Spleen (tissue), 11 donors: Measurements from ENCODE around the gene BRD3OS. TPM values are rescaled to one million over a fixed set of nuclear protein-coding genes. Genes with fewer than 3 reads are reported as not detected.

Source experiments
- DNase-seq: peaks from one replicate; pipeline ENCODE4 v3.0.0-alpha.2; 2020
- H3K27ac ChIP-seq, 8 donors: fragments of 200-600 bp; sonication (generic) in 7 of 8; 1 replicate in 4 of 8; 2 replicates in 4 of 8; pipeline versions ENCODE4 v1.5.0 to v1.8.0; 2016 to 2021; ENCODE audit warnings: inconsistent platforms in 4 of 8, mild to moderate bottlenecking in 4 of 8, moderate library complexity in 1 of 8
- H3K27me3 ChIP-seq, 7 donors: fragments of 200-600 bp; sonication (generic) in 6 of 7; replicated peaks in 1 of 7; 1 replicate in 4 of 7; 2 replicates in 3 of 7; pipeline versions ENCODE4 v1.5.0 to v1.8.0; 2016 to 2021; ENCODE audit warnings: inconsistent platforms in 3 of 7, mild to moderate bottlenecking in 1 of 7
- H3K36me3 ChIP-seq, 6 donors: fragments of 200-600 bp; sonication (generic) in 5 of 6; 1 replicate in 4 of 6; 2 replicates in 2 of 6; pipeline versions ENCODE4 v1.5.0 to v1.8.0; 2016 to 2021; ENCODE audit warnings: inconsistent platforms in 2 of 6
- H3K4me1 ChIP-seq, 6 donors: fragments of 200-600 bp; sonication (generic) in 5 of 6; 1 replicate in 3 of 6; 2 replicates in 3 of 6; pipeline versions ENCODE4 v1.5.0 to v1.8.0; 2016 to 2021; ENCODE audit warnings: inconsistent platforms in 3 of 6
- H3K4me3 ChIP-seq, 8 donors: fragments of 200-600 bp; sonication (generic) in 7 of 8; 1 replicate in 4 of 8; 2 replicates in 4 of 8; pipeline versions ENCODE4 v1.5.0 to v1.8.0; 2016 to 2021; ENCODE audit warnings: inconsistent platforms in 4 of 8, mild to moderate bottlenecking in 4 of 8, moderate library complexity in 2 of 8
- H3K9me3 ChIP-seq, 8 donors: fragments of 200-600 bp; sonication (generic) in 7 of 8; 1 replicate in 4 of 8; 2 replicates in 4 of 8; pipeline versions ENCODE4 v1.5.0 to v1.8.0; 2016 to 2021; ENCODE audit warnings: inconsistent platforms in 4 of 8
- POLR2A ChIP-seq, 3 donors: fragments of 450-650 bp; IDR thresholded peaks; one replicate each; pipeline ENCODE4 v1.5.1; 2017; ENCODE audit warnings: antibody characterized with exemption in 3 of 3, mild to moderate bottlenecking in 1 of 3
- POLR2AphosphoS5 ChIP-seq, 3 donors: sonication (generic); formaldehyde crosslinking; IDR thresholded peaks; one replicate each; pipeline ENCODE4 v1.5.1; 2017; ENCODE audit warnings: antibody characterized with exemption in 3 of 3
- WGBS, 5 donors: extraction: QIAGEN DNeasy Blood & Tissue Kit in 3 of 5; methylation state at CpG; one replicate each; pipeline versions ENCODE4 v1.1.5 to v1.1.7; 2013 to 2018; 5-methylcytosine and 5-hydroxymethylcytosine counted together
- intact Hi-C: fragments of 100-400 bp; cut with DNase I; formaldehyde crosslinking; loops from one replicate; pipeline ENCODE4 v1.15.0; 2023; ENCODE audit warnings: low total_unique reads
- polyA plus RNA-seq, 3 donors: library from polyadenylated mRNA; stranded (reverse); fragments of 200-250 nt; gene quantifications; one replicate each; pipeline ENCODE4 v1.2.1, GENCODE V29; 2013
- total RNA-seq, 7 donors: library from RNA; depleted of rRNA in 3 of 7; stranded (reverse); fragments of >200 nt in 3 of 7; fragmentation: NEBNext Ultra II Directional in 4 of 7; extraction: Animal tissue kit (Norgen Biotek cat#: 25700) in 4 of 7; gene quantifications; one replicate each; pipeline versions ENCODE4 v1.1.0 to v1.2.1, GENCODE V29; 2016 to 2021
- TF ChIP-seq, protein P1 (sequence below), 11 experiments: fragments of 200-600 bp in 7 of 11; fragments of 450-650 bp in 4 of 11; sonication (generic) in 4 of 11; IDR thresholded peaks in 8 of 11; conservative IDR thresholded peaks in 3 of 11; 1 replicate in 7 of 11; 2 replicates in 4 of 11; pipeline versions ENCODE4 v1.4.0 to v1.8.0; 2016 to 2021; ENCODE audit warnings: antibody characterized with exemption in 11 of 11, inconsistent platforms in 4 of 11, mild to moderate bottlenecking in 1 of 11
- donor health status: healthy with polysubstance abuse.
- donor health status: DM: no; HTN: no; CAD: no; lungs with moderate emphysema.
- donor health status: DM: no; HTN: no; CAD: no.
- donor health status: Bipolar disorder and iron deficiency.
- donor health status: healthy.
- donor health status: DM: no; HTN: no; CAD: no.
- donor health status: DM: yes; HTN: yes; CAD: no.

BRD3OS gene
- total and polyA plus RNA-seq, 10 donors: 6.9 to 13.2 (median 10.7) TPM

DNA sequence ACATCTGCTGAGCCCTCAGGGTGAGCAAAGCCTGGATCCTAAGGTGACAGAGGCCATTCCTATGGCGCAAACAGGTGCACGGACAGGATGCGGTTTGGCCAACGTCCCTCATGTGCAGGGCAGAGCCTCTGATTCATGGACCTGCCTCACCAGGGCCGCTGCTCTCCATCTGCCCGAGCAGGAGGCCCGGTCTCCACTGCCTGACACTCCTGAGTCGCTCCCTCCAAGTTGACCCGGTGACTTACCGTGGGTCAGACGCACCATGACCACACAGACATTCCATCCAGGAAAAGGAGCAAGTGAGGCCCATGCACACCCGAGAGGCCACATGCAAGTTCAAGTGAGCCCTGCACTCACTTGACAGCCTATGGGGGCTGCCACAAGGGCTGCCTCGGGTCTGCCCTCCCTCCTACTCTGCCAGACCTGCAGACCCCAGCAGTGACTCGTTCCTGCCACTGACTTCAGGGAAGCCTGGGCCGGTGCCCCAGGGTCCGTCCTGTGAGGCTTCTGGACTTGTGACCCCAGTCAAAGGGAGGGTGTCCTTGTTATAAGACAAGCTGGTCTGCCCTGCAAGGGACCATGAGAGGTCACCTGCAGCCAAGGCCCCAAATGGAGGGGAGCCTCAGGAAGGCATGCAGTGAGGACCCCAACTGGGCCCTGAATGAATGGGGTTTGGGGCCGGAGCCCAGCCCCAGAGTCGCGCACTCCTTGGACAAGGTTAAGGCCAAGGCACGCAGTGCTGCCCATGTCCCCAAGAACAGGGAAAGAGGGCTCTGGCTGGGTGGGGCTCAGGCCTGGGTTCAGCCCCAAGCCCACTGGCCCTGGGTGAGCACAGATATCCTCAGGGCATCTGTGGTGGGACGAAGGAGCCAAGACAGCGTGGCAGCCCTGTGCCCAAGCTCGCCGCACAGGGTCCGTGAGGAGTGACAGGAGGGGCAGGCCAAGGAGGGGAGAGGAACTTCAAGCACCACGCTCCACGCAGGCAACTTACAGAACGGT lies 10.1 kb downstream of the BRD3OS start:
- Histone ChIP-seq H3K27me3 (no peaks in the 10 kb centered on the region), H3K9me3 (peaks cover 0 to 22% (median 16%) of the 10 kb centered on the region in 8 donors), H3K36me3 (peaks cover 0 to 100% (median 94%) of the 10 kb centered on the region in 6 donors), H3K4me1 (no peaks in the 10 kb centered on the region), H3K4me3 (no peak overlapping the region), H3K27ac (no peak overlapping the region)
- 93 to 97% (median 95%) methylated on average over 20 to 28 of the region's 28 CpGs for WGBS, 5 donors
- TF ChIP-seq, protein P1, sequence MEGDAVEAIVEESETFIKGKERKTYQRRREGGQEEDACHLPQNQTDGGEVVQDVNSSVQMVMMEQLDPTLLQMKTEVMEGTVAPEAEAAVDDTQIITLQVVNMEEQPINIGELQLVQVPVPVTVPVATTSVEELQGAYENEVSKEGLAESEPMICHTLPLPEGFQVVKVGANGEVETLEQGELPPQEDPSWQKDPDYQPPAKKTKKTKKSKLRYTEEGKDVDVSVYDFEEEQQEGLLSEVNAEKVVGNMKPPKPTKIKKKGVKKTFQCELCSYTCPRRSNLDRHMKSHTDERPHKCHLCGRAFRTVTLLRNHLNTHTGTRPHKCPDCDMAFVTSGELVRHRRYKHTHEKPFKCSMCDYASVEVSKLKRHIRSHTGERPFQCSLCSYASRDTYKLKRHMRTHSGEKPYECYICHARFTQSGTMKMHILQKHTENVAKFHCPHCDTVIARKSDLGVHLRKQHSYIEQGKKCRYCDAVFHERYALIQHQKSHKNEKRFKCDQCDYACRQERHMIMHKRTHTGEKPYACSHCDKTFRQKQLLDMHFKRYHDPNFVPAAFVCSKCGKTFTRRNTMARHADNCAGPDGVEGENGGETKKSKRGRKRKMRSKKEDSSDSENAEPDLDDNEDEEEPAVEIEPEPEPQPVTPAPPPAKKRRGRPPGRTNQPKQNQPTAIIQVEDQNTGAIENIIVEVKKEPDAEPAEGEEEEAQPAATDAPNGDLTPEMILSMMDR (IDR thresholded peaks at IDR 0.05 in 8 of 11, conservative IDR thresholded peaks at IDR 0.05 in 3 of 11): no peak
- peak in 2 of 3 donors; percentile 15 to 44 for TF ChIP-seq POLR2AphosphoS5 (IDR thresholded peaks at IDR 0.05)
- DNase-seq: peak; percentile 68
- intact Hi-C loops: no loop called here

DNA sequence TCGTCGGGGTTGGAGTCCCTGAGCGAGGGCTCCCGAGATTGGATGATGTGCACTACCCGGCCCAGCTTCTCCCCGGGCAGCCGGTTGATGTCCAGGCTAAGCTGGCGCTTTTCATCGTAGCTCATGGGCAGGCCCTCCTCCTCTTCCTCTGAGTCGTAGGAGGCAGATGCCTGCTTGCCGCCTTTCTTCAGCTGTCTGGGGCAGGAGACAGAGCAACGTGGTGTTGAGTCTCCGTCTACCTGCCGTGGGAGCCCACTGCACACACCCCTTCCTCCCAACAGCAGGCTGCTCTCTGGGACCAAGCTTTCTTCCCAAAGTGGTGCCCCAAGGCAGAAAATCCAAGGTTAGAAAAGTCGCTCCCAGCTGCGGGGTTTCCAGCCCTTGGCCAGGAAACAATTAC lies 10.8 kb downstream of the BRD3OS start:
- H3K36me3 ChIP-seq: peaks cover 0 to 100% (median 93%) of the 10 kb centered on the region in 6 donors
- no peak for DNase-seq
- intact Hi-C loops: no loop called here
- peaks cover 0 to 7% (median 1%) of the 10 kb centered on the region in 6 donors for H3K4me1 ChIP-seq
- 94 to 97% (median 97%) methylated on average over 16 of the region's 16 CpGs for WGBS, 5 donors
- H3K4me3 ChIP-seq: no peak overlapping the region
- no peak overlapping the region for H3K27ac ChIP-seq
- H3K27me3 ChIP-seq: no peaks in the 10 kb centered on the region
- TF ChIP-seq POLR2AphosphoS5 (IDR thresholded peaks at IDR 0.05): no peak
- no peak for TF ChIP-seq POLR2A (IDR thresholded peaks at IDR 0.05)
- TF ChIP-seq, protein P1 (IDR thresholded peaks at IDR 0.05 in 8 of 11, conservative IDR thresholded peaks at IDR 0.05 in 3 of 11): no peak
- peaks cover 0 to 22% (median 16%) of the 10 kb centered on the region in 8 donors for H3K9me3 ChIP-seq

DNA sequence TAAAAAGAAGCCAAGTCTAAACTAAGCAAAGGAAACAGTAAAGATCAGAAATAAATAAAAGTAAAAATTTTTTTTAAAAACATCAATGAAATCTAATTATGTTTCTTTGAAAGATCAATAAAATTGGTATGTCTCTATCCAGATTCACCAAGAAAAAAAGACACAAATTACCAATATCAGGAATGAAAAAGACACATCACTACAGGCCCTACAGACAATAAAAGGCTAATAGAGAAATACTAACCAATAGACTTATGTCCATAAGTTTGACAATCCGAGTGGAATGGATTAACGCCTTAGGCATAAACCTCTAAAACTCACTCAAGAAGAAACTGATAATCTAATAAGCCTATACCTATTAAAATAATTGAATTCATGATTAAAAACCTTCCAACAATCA lies 12.4 kb downstream of the BRD3OS start:
- WGBS, 5 donors: 94 to 100% (median 97%) methylated on average over 2 of the region's 2 CpGs
- intact Hi-C loops: no loop called here

More for the DNA sequence above, 12.4 kb downstream of the BRD3OS start:
- no peaks in the 10 kb centered on the region for H3K27me3 ChIP-seq
- H3K4me1 ChIP-seq: peaks cover 0 to 15% (median 4%) of the 10 kb centered on the region in 6 donors
- H3K27ac ChIP-seq: no peak overlapping the region
- H3K4me3 ChIP-seq: no peak overlapping the region
- H3K36me3 ChIP-seq: peaks cover 0 to 100% (median 91%) of the 10 kb centered on the region in 6 donors
- peaks cover 0 to 22% (median 16%) of the 10 kb centered on the region in 8 donors for H3K9me3 ChIP-seq
- TF ChIP-seq POLR2AphosphoS5 (IDR thresholded peaks at IDR 0.05) (no peak), POLR2A (IDR thresholded peaks at IDR 0.05) (no peak)
- TF ChIP-seq, protein P1 (IDR thresholded peaks at IDR 0.05 in 8 of 11, conservative IDR thresholded peaks at IDR 0.05 in 3 of 11): no peak
- no peak for DNase-seq
